Ovary (tissue), 9 donors: ENCODE measurements around the gene SEZ6. TPM values are rescaled to one million over a fixed set of nuclear protein-coding genes. Genes with fewer than 3 reads are reported as not detected.
A peak's percentile ranks its signal among the peaks of the same experiment; 100 is the strongest.

Experiments used
- DNase-seq, 5 donors: peaks; one replicate each; pipeline ENCODE4 v3.0.0-alpha.2; 2019 to 2020
- H3K27ac ChIP-seq, 2 donors: fragments of 200-600 bp; one replicate each; pipeline versions ENCODE4 v1.5.1 to v1.8.0; 2019 to 2022
- H3K27me3 ChIP-seq: fragments of 200-600 bp; one replicate; pipeline ENCODE4 v1.8.0; 2022
- H3K36me3 ChIP-seq: fragments of 200-600 bp; sonication (generic); one replicate; pipeline ENCODE4 v1.5.1; 2019
- H3K4me1 ChIP-seq: one replicate; pipeline ENCODE4 v1.8.1; 2013; ENCODE audit warnings: mild to moderate bottlenecking, moderate library complexity; ENCODE audit not compliant: insufficient read depth
- H3K4me3 ChIP-seq: fragments of 200-600 bp; sonication (generic); one replicate; pipeline ENCODE4 v1.5.1; 2017
- H3K9me3 ChIP-seq, 2 donors: fragments of 200-600 bp in 1 of 2; sonication (generic) in 1 of 2; one replicate each; pipeline versions ENCODE4 v1.5.1 to v1.8.1; 2013 to 2019; ENCODE audit warnings: mild to moderate bottlenecking in 1 of 2, moderate library complexity in 1 of 2
- EP300 ChIP-seq: sonication (generic); formaldehyde crosslinking; IDR thresholded peaks from one replicate; pipeline ENCODE4 v1.6.1; 2017; ENCODE audit warnings: antibody characterized with exemption
- POLR2A ChIP-seq: fragments of 450-650 bp; IDR thresholded peaks from one replicate; pipeline ENCODE4 v1.6.1; 2017; ENCODE audit warnings: antibody characterized with exemption, mild to moderate bottlenecking, moderate library complexity
- WGBS, 3 donors: extraction: QIAGEN DNeasy Blood & Tissue Kit in 1 of 3; methylation state at CpG; one replicate each; pipeline versions ENCODE4 v1.1.5 to v1.1.7; 2013 to 2017; 5-methylcytosine and 5-hydroxymethylcytosine counted together
- intact Hi-C, 4 donors: fragments of 100-400 bp; cut with DNase I; formaldehyde crosslinking; loops; one replicate each; pipeline versions ENCODE4 v1.11.0 to v1.15.1; 2022 to 2023
- polyA plus RNA-seq, 2 donors: library from polyadenylated mRNA; stranded (reverse); fragments of 200-250 nt in 1 of 2; fragments of 350-450 nt in 1 of 2; fragmentation: Illumina TruSeq in 1 of 2; extraction: RNeasy Lipid Tissue Mini Kit (QIAGEN cat#74804) in 1 of 2; gene quantifications; one replicate each; pipeline ENCODE4 v1.2.3, GENCODE V29; 2013 to 2014
- total RNA-seq, 7 donors: library from RNA; depleted of rRNA in 2 of 7; stranded (reverse); fragments of >200 nt in 2 of 7; fragmentation: NEBNext Ultra II Directional in 3 of 7; extraction: Animal tissue kit (Norgen Biotek cat#: 25700) in 3 of 7; gene quantifications; one replicate each; pipeline versions ENCODE4 v1.1.0 to v1.2.4, GENCODE V29; 2016 to 2023
- TF ChIP-seq, protein P1 (sequence below), 3 donors: fragments of 450-650 bp in 2 of 3; fragments of 200-600 bp in 1 of 3; IDR thresholded peaks; one replicate each; pipeline versions ENCODE4 v1.5.1 to v1.8.0; 2016 to 2022; ENCODE audit warnings: antibody characterized with exemption in 3 of 3, mild to moderate bottlenecking in 1 of 3
- donor health status: DM: no; HTN: no; CAD: no; lungs with moderate emphysema.
- donor health status: DM: no; HTN: no; CAD: no.
- donor health status: Bipolar disorder and iron deficiency.
- donor health status: DM: yes; HTN: yes; CAD: no.
- donor health status: DM: no; HTN: no; CAD: no.
- donor health status: DM: yes; HTN: yes; CAD: no.

SEZ6 gene
- total and polyA plus RNA-seq, 9 donors = not detected

GRCh38 chr17:28907709-28908475 is 97.9 kb downstream of the SEZ6 start:
- H3K27ac ChIP-seq = peak overlapping the region in 1 of 2 donors; percentile 67

DNA sequence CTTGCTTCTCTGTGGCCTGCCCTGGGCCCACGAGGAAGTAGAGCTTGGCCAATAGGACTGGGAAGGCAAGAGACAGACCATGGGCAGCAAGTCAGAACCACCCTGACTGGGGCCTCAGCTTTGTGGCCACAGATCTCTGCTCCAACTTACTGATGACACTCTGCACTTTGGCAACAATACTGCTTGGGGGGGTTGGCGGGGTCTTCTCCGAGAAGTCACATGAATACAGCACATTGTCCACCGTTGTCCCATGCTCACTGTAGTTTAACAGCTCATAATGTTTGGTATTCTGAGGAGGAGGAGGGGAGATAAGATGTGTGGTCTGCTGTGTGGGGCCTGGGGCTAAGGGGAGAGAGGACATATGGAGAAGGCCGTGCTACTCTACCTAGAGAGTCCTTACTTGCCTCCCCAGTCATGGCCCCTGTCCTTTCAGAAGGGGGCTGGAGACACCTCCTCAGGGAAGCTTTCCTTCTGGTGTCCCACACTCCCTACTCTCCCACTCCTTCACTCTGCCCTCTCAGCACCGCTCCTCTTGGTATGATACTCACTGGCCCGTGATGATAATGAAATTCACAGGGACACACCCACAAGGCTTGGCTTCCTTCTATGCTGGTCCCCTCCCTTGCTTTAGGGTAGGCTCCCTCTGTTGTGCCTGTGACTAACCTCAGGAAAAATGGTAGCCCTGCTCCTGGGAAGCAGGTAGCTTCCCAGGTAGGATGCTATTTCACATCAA is 99.0 kb downstream of the SEZ6 start:
- H3K4me3 ChIP-seq = no peak overlapping the region
- no peaks in the 10 kb centered on the region for H3K36me3 ChIP-seq
- peak overlapping the region in 1 of 2 donors; percentile 33 for H3K27ac ChIP-seq
- no peak for DNase-seq
- H3K27me3 ChIP-seq = no peaks in the 10 kb centered on the region
- no peaks in the 10 kb centered on the region for H3K9me3 ChIP-seq
- 56 to 65% (median 56%) methylated on average over 7 of the region's 7 CpGs for WGBS, 3 donors
- H3K4me1 ChIP-seq = peaks cover 7% of the 10 kb centered on the region
- TF ChIP-seq EP300 = no peak
- TF ChIP-seq, protein P1, sequence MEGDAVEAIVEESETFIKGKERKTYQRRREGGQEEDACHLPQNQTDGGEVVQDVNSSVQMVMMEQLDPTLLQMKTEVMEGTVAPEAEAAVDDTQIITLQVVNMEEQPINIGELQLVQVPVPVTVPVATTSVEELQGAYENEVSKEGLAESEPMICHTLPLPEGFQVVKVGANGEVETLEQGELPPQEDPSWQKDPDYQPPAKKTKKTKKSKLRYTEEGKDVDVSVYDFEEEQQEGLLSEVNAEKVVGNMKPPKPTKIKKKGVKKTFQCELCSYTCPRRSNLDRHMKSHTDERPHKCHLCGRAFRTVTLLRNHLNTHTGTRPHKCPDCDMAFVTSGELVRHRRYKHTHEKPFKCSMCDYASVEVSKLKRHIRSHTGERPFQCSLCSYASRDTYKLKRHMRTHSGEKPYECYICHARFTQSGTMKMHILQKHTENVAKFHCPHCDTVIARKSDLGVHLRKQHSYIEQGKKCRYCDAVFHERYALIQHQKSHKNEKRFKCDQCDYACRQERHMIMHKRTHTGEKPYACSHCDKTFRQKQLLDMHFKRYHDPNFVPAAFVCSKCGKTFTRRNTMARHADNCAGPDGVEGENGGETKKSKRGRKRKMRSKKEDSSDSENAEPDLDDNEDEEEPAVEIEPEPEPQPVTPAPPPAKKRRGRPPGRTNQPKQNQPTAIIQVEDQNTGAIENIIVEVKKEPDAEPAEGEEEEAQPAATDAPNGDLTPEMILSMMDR (IDR thresholded peaks at IDR 0.05) = no peak
- TF ChIP-seq POLR2A = no peak
- intact Hi-C loops = loop anchor here in 1 of 4 donors (10.0 kb wide), 2 partner anchors 62 to 152 kb away; partner anchors contain the start of gene FAM222B

More at GRCh38 chr17:28907709-28908475, 97.9 kb downstream of the SEZ6 start:
- Histone ChIP-seq H3K36me3 (no peaks in the 10 kb centered on the region), H3K27me3 (no peaks in the 10 kb centered on the region), H3K4me1 (peaks cover 7% of the 10 kb centered on the region), H3K9me3 (no peaks in the 10 kb centered on the region), H3K4me3 (no peak overlapping the region)
- intact Hi-C loops = loop anchor here in 1 of 4 donors (10.0 kb wide), 2 partner anchors 63 to 153 kb away; partner anchors contain the start of gene FAM222B
- peak in 2 of 5 donors; percentile 49 to 59 for DNase-seq
- 14 to 29% (median 25%) methylated on average over 3 of the region's 3 CpGs for WGBS, 3 donors
- TF ChIP-seq EP300 = no peak
- TF ChIP-seq POLR2A = no peak
- TF ChIP-seq, protein P1 (IDR thresholded peaks at IDR 0.05) = no peak

- H3K9me3 ChIP-seq = no peaks in the 10 kb centered on the region
- H3K27ac ChIP-seq = no peak overlapping the region
- WGBS, 3 donors = 76 to 86% (median 80%) methylated on average over 9 of the region's 9 CpGs
- peaks cover 7% of the 10 kb centered on the region for H3K4me1 ChIP-seq
- no peaks in the 10 kb centered on the region for H3K27me3 ChIP-seq
- no peak overlapping the region for H3K4me3 ChIP-seq
- H3K36me3 ChIP-seq = no peaks in the 10 kb centered on the region
- no peak for DNase-seq
- intact Hi-C loops = loop anchor here in 1 of 4 donors (10.0 kb wide), 2 partner anchors 61 to 151 kb away; partner anchors contain the start of gene FAM222B
- TF ChIP-seq, protein P1 (IDR thresholded peaks at IDR 0.05) = no peak
- TF ChIP-seq EP300 (no peak), POLR2A (no peak)
These were observed 99.6 kb downstream of the SEZ6 start for GRCh38 chr17:28906276-28906675.

Other genes with a start within 250 kb of the SEZ6 start
- gene FAM222B, start 163.2 kb downstream of the SEZ6 start, total RNA-seq = 10 to 100 TPM in 5 of 7 donors, 1 to 10 TPM in 2; 8.0 to 19.8 (median 17.9) TPM
- gene FAM222B, start 163.2 kb downstream of the SEZ6 start, polyA plus RNA-seq = 10 to 100 TPM in 1 of 2 donors, 1 to 10 TPM in 1; 9.5 to 15.3 TPM
- 10 to 100 TPM; 18.8 to 33.4 (median 28.9) TPM for gene ERAL1, start 151.0 kb downstream of the SEZ6 start, total RNA-seq
- 10 to 100 TPM; 28.5 to 61.9 TPM for gene ERAL1, start 151.0 kb downstream of the SEZ6 start, polyA plus RNA-seq
- gene FLOT2, start 108.3 kb downstream of the SEZ6 start, total RNA-seq = 10 to 100 TPM; 29.3 to 82.3 (median 75.0) TPM
- gene FLOT2, start 108.3 kb downstream of the SEZ6 start, polyA plus RNA-seq = 10 to 100 TPM; 39.3 to 44.7 TPM
- 10 to 100 TPM in 1 of 7 donors, 1 to 10 TPM in 6; 7.3 to 13.8 (median 8.1) TPM for gene DHRS13, start 103.0 kb downstream of the SEZ6 start, total RNA-seq
- gene DHRS13, start 103.0 kb downstream of the SEZ6 start, polyA plus RNA-seq = 1 to 10 TPM; 3.7 to 5.1 TPM
- gene PHF12, start 54.5 kb downstream of the SEZ6 start, total RNA-seq = 10 to 100 TPM; 39.8 to 62.7 (median 48.8) TPM
- 10 to 100 TPM; 22.7 to 28.1 TPM for gene PHF12, start 54.5 kb downstream of the SEZ6 start, polyA plus RNA-seq
- 1 to 10 TPM; 1.3 to 4.9 (median 2.1) TPM for gene PIPOX, start 37.1 kb upstream of the SEZ6 start, total RNA-seq
- 1 to 10 TPM in 1 of 2 donors, under 1 TPM in 1; 0.82 to 4.4 TPM for gene PIPOX, start 37.1 kb upstream of the SEZ6 start, polyA plus RNA-seq
- 10 to 100 TPM; 23.0 to 53.9 (median 35.3) TPM for gene MYO18A, start 174.4 kb upstream of the SEZ6 start, total RNA-seq
- 10 to 100 TPM; 24.2 to 30.9 TPM for gene MYO18A, start 174.4 kb upstream of the SEZ6 start, polyA plus RNA-seq
- gene CRYBA1, start 240.8 kb upstream of the SEZ6 start, total RNA-seq = not detected
- gene CRYBA1, start 240.8 kb upstream of the SEZ6 start, polyA plus RNA-seq = not detected